Ishikawa (cell line): ENCODE data around the gene ZSCAN5B.

Experiments
- EP300 ChIP-seq: IDR thresholded peaks from 2 replicates; pipeline ENCODE4 v1.6.1; 2012; ENCODE audit warnings: borderline replicate concordance
- REST ChIP-seq: IDR thresholded peaks from 2 replicates; pipeline ENCODE4 v1.6.1; 2012; ENCODE audit warnings: low read depth, mild to moderate bottlenecking
- TEAD4 ChIP-seq: IDR thresholded peaks from 2 replicates; pipeline ENCODE4 v1.6.1; 2012

GRCh38 chr19:56159622-56160271 is 37.8 kb downstream of the ZSCAN5B start:
- no peak for TF ChIP-seq TEAD4
- TF ChIP-seq REST = no peak
- no peak for TF ChIP-seq EP300
